Neural cell (in vitro differentiated cells): Measurements from ENCODE around the gene SPG11. TPM values are rescaled to one million over a fixed set of nuclear protein-coding genes. Genes with fewer than 3 reads are reported as not detected.

Experiments
- H2AFZ ChIP-seq: fragments of 200-600, 300-800 bp; sonication (generic), shearing (Covaris generic); 2 replicates; pipeline ENCODE4 v1.6.0; 2014; ENCODE audit warnings: low read depth, mild to moderate bottlenecking, antibody characterized with exemption, low read length, moderate library complexity
- H3F3A ChIP-seq: fragments of 200-600 bp; shearing (Covaris generic); 2 replicates; pipeline ENCODE4 v1.6.1; 2016; ENCODE audit warnings: mild to moderate bottlenecking, moderate library complexity, mixed read lengths, antibody characterized with exemption, low read length; ENCODE audit not compliant: insufficient read depth, poor library complexity, severe bottlenecking
- H3K27ac ChIP-seq: fragments of 200-600, 300-800 bp; sonication (generic), shearing (Covaris generic); 2 replicates; pipeline ENCODE4 v1.5.1; 2014; ENCODE audit warnings: mild to moderate bottlenecking, low read length, moderate library complexity
- H3K27me3 ChIP-seq: fragments of 300-800, 200-600 bp; sonication (generic), shearing (Covaris generic); 2 replicates; pipeline ENCODE4 v1.6.0; 2014; ENCODE audit warnings: mild to moderate bottlenecking, low read depth, low read length, moderate library complexity; ENCODE audit not compliant: insufficient read depth
- H3K36me3 ChIP-seq: fragments of 300-800, 200-600 bp; sonication (generic), shearing (Covaris generic); 2 replicates; pipeline ENCODE4 v1.5.1; 2014; ENCODE audit warnings: mild to moderate bottlenecking, antibody characterized with exemption, low read length, moderate library complexity; ENCODE audit not compliant: insufficient read depth
- H3K4me2 ChIP-seq: fragments of 300-800, 200-600 bp; sonication (generic), shearing (Covaris generic); 2 replicates; pipeline ENCODE4 v1.6.0; 2014; ENCODE audit warnings: mild to moderate bottlenecking, low read length
- H3K4me3 ChIP-seq: fragments of 300-800, 200-600 bp; sonication (generic), shearing (Covaris generic); 2 replicates; pipeline ENCODE4 v1.5.1; 2014; ENCODE audit warnings: mild to moderate bottlenecking, low read length, moderate library complexity
- H3K79me2 ChIP-seq: fragments of 200-600 bp; shearing (Covaris generic); replicated peaks from 2 replicates; pipeline ENCODE4 v1.6.0; 2014; ENCODE audit warnings: mild to moderate bottlenecking, low read length, moderate library complexity; ENCODE audit not compliant: insufficient read depth
- H3K9ac ChIP-seq: fragments of 300-800, 200-600 bp; sonication (generic), shearing (Covaris generic); 2 replicates; pipeline ENCODE4 v1.6.1; 2016; ENCODE audit warnings: mild to moderate bottlenecking, low read length, mixed read lengths
- H3K9me2 ChIP-seq: fragments of 200-600 bp; shearing (Covaris generic); 2 replicates; pipeline ENCODE4 v1.6.1; 2016; ENCODE audit warnings: mild to moderate bottlenecking, low read length, mixed read lengths; ENCODE audit not compliant: insufficient read depth
- H3K9me3 ChIP-seq: fragments of 200-600, 300-800 bp; sonication (generic), shearing (Covaris generic); 2 replicates; pipeline ENCODE4 v1.6.1; 2016; ENCODE audit warnings: mild to moderate bottlenecking, mixed run types, low read length, moderate library complexity, mixed read lengths
- H4K20me1 ChIP-seq: fragments of 200-600 bp; shearing (Covaris generic); 2 replicates; pipeline ENCODE4 v1.6.1; 2016; ENCODE audit warnings: mild to moderate bottlenecking, mixed run types; ENCODE audit not compliant: insufficient read depth
- EP300 ChIP-seq: fragments of 450-650 bp; conservative IDR thresholded peaks from 2 replicates; pipeline ENCODE4 v1.6.1; 2014; ENCODE audit warnings: antibody characterized with exemption, mild to moderate bottlenecking, moderate library complexity; ENCODE audit not compliant: poor library complexity, severe bottlenecking
- EZH2 ChIP-seq: fragments of 200-600, 300-800 bp; shearing (Covaris generic), sonication (generic); IDR thresholded peaks from 2 replicates; pipeline ENCODE4 v1.6.1; 2014; ENCODE audit warnings: antibody characterized with exemption, low read length, borderline replicate concordance, mild to moderate bottlenecking; ENCODE audit not compliant: insufficient read depth, poor library complexity, severe bottlenecking
- MXI1 ChIP-seq: fragments of 450-650 bp; conservative IDR thresholded peaks from 2 replicates; pipeline ENCODE4 v1.6.1; 2014; ENCODE audit warnings: antibody characterized with exemption, mild to moderate bottlenecking; ENCODE audit not compliant: poor library complexity, severe bottlenecking
- POLR2AphosphoS5 ChIP-seq: IDR thresholded peaks from 2 replicates; pipeline ENCODE4 v1.6.1; 2012
- RAD21 ChIP-seq: fragments of 450-650 bp; conservative IDR thresholded peaks from 2 replicates; pipeline ENCODE4 v1.6.1; 2014; ENCODE audit warnings: antibody characterized with exemption, mild to moderate bottlenecking, moderate library complexity
- REST ChIP-seq: IDR thresholded peaks from 2 replicates; pipeline ENCODE4 v1.6.1; 2012; ENCODE audit warnings: borderline replicate concordance
- SMC3 ChIP-seq: fragments of 450-650 bp; conservative IDR thresholded peaks from 2 replicates; pipeline ENCODE4 v1.6.1; 2014; ENCODE audit warnings: antibody characterized with exemption, mild to moderate bottlenecking, moderate library complexity; ENCODE audit not compliant: poor library complexity
- TAF1 ChIP-seq: IDR thresholded peaks from 2 replicates; pipeline ENCODE4 v1.6.1; 2012; ENCODE audit warnings: low read depth
- polyA plus RNA-seq: library from polyadenylated mRNA; depleted of rRNA; stranded (reverse); fragments of >200 nt; gene quantifications from 2 replicates; pipeline ENCODE4 v1.2.3, GENCODE V29; 2014

The SPG11 gene
- polyA plus RNA-seq, 1 donor from 2014 or later, result 52.2 TPM

DNA sequence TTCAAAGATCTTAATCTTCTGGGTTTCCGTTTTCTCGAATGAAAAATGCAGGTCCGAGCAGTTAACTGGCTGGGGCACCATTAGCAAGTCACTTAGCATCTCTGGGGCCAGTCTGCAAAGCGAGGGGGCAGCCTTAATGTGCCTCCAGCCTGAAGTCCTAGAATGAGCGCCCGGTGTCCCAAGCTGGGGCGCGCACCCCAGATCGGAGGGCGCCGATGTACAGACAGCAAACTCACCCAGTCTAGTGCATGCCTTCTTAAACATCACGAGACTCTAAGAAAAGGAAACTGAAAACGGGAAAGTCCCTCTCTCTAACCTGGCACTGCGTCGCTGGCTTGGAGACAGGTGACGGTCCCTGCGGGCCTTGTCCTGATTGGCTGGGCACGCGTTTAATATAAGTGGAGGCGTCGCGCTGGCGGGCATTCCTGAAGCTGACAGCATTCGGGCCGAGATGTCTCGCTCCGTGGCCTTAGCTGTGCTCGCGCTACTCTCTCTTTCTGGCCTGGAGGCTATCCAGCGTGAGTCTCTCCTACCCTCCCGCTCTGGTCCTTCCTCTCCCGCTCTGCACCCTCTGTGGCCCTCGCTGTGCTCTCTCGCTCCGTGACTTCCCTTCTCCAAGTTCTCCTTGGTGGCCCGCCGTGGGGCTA, 47.8 kb upstream of the SPG11 start, which contains the start of the genes B2M and PATL2:
Gene B2M, plus strand, starts transcription at position 422 of the 647 bp plus-strand sequence. Its CDS starts 30 bp downstream, at position 452.
Gene PATL2, minus strand, starts transcription at position 228 of the 647 bp plus-strand sequence. CDS start 34,833 bp downstream, outside the sequence.
- no peaks in the 10 kb centered on the region for H3K9me2 ChIP-seq
- TF ChIP-seq RAD21 (no peak), TAF1 (peak; percentile 37), POLR2AphosphoS5 (peak; percentile 75), MXI1 (peak; percentile 44), EZH2 (no peak), SMC3 (no peak), EP300 (peak; percentile 14)
- H3K4me2 ChIP-seq, result peak within 1 kb of the TSS; percentile 92
- H3K79me2 ChIP-seq, result no peaks in the 10 kb centered on the region
- peaks cover 7% of the 10 kb centered on the region for H3F3A ChIP-seq
- H3K9me3 ChIP-seq, result no peaks in the 10 kb centered on the region
- H3K9ac ChIP-seq, result peak within 1 kb of the TSS; percentile 51
- H3K27ac ChIP-seq, result peak within 1 kb of the TSS; percentile 22
- peaks cover 10% of the 10 kb centered on the region for H3K27me3 ChIP-seq
- H3K4me3 ChIP-seq, result peak within 1 kb of the TSS; percentile 78
- peak within 1 kb of the TSS; percentile 52 for H2AFZ ChIP-seq
- H3K36me3 ChIP-seq, result no peaks in the 10 kb centered on the region
- H4K20me1 ChIP-seq, result no peaks in the 10 kb centered on the region

- Histone ChIP-seq H3K36me3 (no peaks in the 10 kb centered on the region), H3F3A (peaks cover 7% of the 10 kb centered on the region), H3K9me2 (no peaks in the 10 kb centered on the region), H4K20me1 (no peaks in the 10 kb centered on the region), H3K4me2 (peak overlapping the region; percentile 92), H2AFZ (peak overlapping the region; percentile 52), H3K79me2 (no peaks in the 10 kb centered on the region), H3K9ac (peak overlapping the region; percentile 41), H3K27ac (peak overlapping the region; percentile 22), H3K27me3 (peaks cover 10% of the 10 kb centered on the region), H3K4me3 (peak overlapping the region; percentile 78), H3K9me3 (no peaks in the 10 kb centered on the region)
- no peak for TF ChIP-seq TAF1
- TF ChIP-seq SMC3, result no peak
- TF ChIP-seq REST, result no peak
- TF ChIP-seq POLR2AphosphoS5, result no peak
Measured at GRCh38 chr15:44710236-44711095, 47.0 kb upstream of the SPG11 start.
